Ovary (tissue), 3 donors: ENCODE results near the gene ANKS1B.

Experiments used
- EP300 ChIP-seq: sonication (generic); formaldehyde crosslinking; IDR thresholded peaks from one replicate; pipeline ENCODE4 v1.6.1; 2017; ENCODE audit warnings: antibody characterized with exemption
- POLR2A ChIP-seq: fragments of 450-650 bp; IDR thresholded peaks from one replicate; pipeline ENCODE4 v1.6.1; 2017; ENCODE audit warnings: antibody characterized with exemption, mild to moderate bottlenecking, moderate library complexity
- TF ChIP-seq, protein P1 (sequence below), 3 donors: fragments of 450-650 bp in 2 of 3; fragments of 200-600 bp in 1 of 3; IDR thresholded peaks; one replicate each; pipeline versions ENCODE4 v1.5.1 to v1.8.0; 2016 to 2022; ENCODE audit warnings: antibody characterized with exemption in 3 of 3, mild to moderate bottlenecking in 1 of 3
- donor health status: DM: no; HTN: no; CAD: no.

DNA sequence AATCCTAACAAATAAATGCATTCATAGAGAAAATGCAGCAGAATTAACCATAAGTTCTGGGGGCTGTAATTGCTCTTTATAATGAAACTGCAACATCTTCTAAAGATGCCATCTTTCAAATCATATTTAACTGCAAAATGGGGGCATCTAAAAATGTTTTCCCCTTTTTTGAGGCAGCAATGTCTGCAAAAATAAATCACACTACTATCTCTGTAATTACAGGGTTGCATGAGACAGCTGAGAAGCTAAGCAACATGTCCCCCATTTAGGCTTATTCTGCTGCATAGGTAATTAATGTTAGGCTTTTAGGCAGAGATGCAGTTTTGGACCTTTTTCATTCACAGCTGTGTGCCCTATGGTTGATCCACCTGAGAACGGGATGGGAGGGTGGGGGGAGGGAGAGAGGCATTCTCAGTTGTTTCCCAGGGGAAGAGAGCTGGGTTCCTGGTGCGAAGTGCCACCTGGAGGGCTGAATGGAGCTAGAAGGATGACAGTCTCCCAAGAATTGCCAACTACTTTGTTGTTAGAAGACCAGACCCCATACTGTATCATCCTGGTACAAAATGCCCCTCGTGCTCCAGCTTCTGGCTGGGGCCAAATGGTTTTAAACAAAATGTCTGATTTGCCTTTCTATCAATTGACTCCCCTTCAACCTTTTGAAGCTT, 1185.5 kb downstream of the ANKS1B start:
- TF ChIP-seq, protein P1, sequence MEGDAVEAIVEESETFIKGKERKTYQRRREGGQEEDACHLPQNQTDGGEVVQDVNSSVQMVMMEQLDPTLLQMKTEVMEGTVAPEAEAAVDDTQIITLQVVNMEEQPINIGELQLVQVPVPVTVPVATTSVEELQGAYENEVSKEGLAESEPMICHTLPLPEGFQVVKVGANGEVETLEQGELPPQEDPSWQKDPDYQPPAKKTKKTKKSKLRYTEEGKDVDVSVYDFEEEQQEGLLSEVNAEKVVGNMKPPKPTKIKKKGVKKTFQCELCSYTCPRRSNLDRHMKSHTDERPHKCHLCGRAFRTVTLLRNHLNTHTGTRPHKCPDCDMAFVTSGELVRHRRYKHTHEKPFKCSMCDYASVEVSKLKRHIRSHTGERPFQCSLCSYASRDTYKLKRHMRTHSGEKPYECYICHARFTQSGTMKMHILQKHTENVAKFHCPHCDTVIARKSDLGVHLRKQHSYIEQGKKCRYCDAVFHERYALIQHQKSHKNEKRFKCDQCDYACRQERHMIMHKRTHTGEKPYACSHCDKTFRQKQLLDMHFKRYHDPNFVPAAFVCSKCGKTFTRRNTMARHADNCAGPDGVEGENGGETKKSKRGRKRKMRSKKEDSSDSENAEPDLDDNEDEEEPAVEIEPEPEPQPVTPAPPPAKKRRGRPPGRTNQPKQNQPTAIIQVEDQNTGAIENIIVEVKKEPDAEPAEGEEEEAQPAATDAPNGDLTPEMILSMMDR (IDR thresholded peaks at IDR 0.05): no peak
- no peak for TF ChIP-seq POLR2A
- no peak for TF ChIP-seq EP300
